CD4-positive, alpha-beta T cell treated with Interleukin-17A for 4 hours (primary cell): ENCODE results near the gene TAB2.
"Not testable (repeated sequence)": the region's sequence is repeated elsewhere in the genome, so short reads cannot be mapped to it uniquely, and the experiment has no call there.

Source experiments
- DNase-seq: peaks from one replicate; pipeline ENCODE4 v3.0.0-alpha.2; 2020; ENCODE audit warnings: mixed read lengths

TAB2 gene

DNA sequence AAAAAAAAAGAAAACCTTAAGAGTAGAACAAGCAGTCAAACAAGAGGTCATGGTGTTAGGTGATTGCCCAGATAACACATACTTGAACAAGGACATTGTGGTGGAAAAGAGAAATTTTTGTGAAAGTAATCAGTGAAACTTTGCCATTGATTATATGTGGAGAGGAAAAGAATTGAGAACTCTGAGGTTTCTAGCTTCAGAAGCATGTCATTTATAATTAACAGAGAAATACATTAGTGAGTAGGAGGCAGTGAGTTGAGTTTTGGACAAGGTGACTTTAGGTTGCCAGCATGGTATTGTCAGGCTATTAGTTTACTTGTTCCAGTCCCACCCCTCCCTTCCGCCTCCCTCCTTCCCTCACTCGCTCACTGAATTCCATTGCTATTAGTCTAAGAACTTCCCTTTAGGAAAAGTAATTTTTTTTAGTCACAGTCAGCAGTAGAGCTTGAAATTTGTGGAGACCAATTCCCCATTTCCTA lies 17.2 kb downstream of the TAB2 start:
- DNase-seq: no peak

DNA sequence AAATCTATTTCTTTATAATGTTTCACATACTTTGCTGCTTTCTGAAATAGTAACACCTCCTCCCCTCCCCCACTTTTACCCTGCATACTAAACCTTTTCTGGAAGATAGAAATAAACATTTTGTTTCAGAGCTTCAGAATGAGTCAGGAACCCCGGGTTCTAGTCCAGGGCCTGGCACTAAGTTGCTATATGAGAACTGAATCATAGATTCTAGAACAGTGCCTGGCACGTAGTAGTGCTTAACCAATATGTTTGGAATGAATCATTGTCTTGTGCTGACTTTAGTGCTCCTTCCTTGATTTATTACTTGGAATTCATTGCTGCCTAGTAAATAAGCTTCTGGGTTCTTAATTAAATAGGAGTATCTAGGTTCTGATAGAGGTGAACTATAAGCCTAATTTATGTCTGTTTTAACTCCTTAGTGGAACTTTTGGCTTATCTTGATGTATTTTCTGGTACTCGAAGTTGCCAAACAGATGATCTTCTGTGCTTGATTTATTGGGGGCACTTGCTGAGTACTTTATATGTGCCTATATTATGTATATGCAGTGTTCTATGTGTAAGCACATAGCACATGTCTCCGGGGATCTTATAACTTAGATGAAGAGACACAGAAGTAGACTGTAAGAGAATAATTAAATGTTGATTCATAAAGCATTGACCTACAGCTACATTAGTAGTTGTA lies 18.6 kb downstream of the TAB2 start:
- peak; percentile 49 for DNase-seq

DNA sequence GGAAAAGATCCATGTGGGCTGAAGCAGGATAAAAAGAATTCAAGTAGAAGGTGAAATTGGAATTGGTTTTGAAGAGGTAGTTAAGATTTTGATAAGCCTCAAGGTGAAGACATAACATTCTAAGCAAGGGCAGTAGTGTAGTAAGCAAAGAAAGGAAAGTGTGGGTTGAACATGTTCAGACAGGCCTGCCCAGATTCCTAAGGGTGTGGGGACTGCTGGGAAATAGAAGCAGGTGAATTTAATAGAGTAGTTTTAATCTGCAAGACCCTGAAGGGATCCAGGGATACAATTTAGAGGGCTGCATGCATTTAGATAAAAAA lies 19.1 kb downstream of the TAB2 start:
- no peak for DNase-seq

DNA sequence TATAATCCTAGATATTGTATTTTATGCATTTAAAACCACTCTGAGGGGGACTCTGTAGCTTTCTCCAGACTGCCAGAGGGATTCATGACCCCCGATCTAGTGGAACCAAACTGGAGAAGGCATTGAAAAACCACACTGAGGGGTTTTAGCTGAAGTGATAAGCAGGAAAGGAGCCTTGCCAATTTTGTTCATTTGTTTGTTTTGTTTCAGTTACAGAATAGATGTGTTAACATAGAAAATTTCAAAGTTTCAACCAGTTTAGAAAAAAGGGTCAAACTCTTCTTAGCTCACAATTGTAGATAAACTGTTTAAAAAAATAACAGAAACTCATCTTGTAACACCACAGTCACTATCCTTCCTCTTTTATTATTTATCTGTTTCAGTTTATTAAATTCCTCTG lies 19.8 kb downstream of the TAB2 start:
- DNase-seq: no peak

DNA sequence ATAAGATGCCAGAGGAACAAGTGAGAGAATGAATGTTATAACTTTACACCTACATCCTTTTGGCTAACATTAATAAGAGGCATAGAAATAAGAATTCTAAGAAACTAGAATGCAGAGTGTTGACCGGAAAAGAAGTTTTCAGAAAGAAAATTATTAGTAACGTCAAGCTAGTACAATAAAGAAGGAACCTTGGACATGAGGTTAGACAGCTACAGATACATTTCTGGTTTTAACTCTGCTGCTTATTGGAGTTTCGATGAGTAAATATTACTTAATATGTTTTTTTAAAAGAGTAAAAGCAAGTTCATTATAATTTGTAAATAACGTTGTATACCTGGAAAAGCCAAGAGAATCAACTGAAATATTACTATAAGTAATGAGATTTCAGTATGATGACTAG lies 22.7 kb downstream of the TAB2 start:
- no peak for DNase-seq

DNA sequence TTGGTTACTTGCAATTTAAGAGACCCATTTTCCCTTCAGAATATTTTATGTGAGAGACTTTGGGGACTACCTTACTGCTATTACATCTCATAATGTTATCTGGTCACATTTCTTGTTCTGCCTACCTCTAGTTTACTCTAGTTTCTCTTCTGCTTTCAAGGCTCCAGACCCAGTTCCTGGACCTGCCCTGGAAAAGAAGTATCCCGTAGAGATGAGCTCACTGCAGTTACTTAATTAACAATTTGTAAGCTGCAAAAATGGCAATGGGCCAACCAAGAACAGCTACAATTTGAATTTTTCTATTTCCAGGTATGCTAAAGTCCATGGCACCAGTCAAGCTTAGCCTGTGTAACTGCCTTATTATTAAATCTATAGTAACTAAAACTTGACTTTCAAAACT lies 25.0 kb downstream of the TAB2 start:
- no peak for DNase-seq

DNA sequence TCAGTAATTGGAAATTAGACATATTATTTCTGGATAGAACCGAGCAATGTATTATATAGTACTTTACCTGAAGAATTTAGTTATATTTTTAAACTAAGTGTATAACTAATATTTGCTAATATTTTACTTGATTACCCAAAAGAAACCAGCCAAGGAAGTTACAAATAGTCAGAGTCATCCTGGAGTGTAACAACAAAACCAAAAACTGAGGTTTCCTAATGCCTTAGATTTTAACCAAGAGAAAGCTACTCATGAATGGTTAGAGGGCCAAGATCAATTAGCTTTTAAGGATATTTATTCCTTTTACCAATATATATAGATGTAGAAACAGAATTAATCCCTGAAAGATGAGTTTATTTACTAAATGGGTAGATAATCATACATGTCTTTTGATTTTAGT lies 26.0 kb downstream of the TAB2 start:
- DNase-seq: no peak

DNA sequence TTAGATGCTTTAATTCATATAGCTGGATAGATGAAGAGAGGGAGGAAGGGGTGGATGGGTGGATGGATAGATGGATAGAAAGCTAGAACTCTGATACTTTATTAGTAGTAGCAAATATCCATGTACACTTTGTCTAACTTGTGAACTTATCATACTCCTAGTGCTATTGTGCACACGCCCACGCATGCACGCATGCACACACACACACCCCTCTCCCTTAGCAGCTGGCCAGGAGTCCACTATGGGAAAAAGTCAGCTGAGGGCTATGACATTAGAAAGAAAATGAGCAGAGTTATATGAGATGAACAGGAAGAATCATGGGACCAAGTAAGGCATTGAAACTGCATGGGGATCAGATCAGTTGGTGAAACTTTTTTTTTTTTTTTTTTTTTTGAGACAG lies 28.6 kb downstream of the TAB2 start:
- no peak for DNase-seq

DNA sequence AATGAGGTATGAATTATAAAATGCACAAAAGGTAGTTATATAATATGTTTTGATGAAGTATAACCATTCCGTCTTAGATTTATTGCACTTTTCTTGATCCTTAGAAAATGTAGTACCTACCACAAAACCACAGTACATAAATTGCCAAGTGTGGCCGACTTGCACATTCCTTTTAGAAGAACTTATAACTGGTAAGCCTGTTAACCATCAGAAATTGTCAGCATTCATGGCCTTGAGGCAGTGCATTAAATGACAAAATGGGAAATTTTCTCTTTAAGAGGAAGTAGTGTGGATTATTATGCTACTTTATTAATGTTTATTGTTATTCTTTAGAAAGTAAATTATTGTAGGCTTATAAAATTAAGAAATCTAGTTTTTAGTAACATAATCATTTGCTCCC lies 29.6 kb downstream of the TAB2 start:
- no peak for DNase-seq

DNA sequence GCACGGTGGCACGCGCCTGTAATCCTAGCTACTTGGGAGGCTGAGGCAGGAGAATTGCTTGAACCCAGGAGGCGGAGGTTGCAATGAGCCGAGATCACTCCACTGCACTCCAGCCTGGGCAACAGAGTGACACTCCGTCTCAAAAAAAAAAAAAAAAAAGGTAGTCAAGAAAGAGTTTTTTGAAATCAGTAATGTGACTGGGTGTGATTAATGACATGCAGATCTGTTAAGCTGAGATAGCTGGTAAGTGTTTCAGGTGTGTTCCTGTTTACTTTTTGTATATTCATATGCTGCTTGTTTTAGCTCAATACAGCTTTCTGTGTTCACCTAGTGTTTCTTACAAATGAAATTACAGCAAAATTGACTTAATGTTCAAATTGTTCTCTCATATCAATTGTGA lies 31.8 kb downstream of the TAB2 start:
- not testable (repeated sequence) for DNase-seq

DNA sequence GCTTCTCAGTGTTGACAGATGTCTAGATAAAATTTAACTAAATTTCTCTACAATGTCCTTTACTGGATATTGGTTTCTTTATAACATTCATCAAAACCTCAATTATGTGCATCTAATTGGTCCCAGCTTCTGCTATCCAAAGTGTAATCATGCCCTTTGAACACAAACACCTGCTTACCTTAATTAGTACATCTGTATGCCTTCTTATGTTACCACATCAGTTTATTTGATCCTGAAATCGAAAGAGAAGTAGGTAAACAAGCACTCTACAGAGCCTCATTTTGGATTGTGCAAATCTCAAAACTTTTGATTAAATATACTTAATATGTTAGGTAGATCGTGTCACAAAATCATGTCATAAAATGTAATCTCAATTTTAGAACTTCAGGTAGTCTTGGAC lies 36.5 kb downstream of the TAB2 start:
- DNase-seq: no peak

DNA sequence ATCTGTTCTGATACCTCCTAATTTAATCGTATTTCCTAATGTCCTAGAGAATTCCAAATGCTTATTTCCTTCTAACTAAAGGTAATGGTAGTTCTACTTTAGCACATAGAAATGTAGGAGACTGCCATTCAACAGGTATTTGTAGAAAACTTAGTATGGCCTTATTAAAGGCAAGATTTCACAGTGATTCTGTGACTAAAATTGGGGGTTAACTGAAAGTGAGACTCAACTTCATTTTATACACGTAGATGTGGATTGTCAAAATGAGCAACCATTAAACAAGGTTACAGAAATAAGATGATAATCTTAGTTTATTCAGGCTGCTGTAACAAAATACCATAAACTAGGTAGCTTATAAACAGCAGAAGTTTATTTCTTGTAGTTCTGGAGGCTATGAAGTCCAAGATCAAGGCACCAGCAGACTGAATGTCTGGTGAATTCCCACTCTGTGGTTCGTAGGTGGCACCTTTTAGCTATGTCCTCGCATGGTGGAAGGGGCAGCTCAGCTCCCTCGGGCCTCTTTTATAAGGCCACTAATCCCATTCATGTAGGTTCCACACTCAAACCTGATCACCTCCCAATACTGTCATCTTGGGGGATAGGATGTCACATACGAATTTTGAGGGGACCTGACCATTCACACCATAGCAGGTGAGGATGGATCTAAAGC lies 38.7 kb downstream of the TAB2 start:
- no peak for DNase-seq

DNA sequence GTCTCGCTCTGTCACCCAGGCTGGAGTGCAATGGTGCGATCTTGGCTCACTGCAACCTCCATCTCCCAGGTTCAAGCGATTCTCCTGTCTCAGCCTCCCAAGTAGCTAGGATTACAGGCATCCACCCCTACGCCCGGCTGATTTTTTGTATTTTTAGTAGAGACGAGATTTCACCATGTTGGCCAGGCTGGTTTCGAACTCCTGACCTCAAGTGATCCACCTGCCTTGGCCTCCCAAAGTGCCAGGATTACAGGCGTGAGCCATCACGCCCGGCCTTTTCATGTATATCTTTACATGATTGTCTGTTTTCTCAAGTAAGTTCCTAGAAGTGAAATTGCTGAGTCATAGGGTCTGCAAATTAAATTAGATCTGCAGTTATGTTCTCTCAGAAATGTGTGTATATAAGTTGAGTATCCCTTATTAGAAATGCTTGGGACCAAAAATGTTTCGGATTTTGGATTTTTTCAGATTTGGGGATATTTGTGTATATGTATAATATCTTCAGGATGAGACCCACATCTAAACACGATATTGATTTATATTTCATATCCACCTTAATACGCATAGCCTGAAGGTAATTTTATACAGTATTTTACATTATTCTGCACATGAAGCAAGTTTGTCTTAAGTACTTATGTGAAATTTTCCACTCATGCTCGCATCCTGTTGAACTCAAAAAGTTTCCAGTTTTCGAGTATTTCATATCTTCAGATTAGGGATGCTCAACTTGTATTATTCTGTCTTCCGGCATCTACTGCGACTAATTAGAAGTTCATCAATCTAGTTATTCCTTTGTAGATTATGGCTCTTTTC lies 40.4 kb downstream of the TAB2 start:
- no peak for DNase-seq

DNA sequence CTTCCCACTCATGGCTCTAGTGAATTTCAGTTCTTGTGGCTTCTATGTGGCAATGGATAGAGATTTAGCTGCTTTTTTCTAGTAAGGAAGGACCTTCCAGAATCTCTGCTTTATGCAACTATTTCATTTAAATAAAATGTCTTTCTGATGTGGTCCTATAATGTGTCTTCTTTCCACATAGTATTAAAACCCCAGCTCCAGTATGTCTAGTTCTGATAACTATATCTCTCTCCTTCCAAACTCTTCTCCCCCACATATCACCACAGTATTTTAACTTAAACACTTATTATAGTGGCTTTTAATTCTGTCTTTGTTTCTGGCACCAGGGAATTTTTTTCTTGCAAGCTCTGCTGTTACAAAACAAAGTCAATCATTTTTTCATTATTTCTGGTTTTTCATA lies 41.9 kb downstream of the TAB2 start:
- no peak for DNase-seq

DNA sequence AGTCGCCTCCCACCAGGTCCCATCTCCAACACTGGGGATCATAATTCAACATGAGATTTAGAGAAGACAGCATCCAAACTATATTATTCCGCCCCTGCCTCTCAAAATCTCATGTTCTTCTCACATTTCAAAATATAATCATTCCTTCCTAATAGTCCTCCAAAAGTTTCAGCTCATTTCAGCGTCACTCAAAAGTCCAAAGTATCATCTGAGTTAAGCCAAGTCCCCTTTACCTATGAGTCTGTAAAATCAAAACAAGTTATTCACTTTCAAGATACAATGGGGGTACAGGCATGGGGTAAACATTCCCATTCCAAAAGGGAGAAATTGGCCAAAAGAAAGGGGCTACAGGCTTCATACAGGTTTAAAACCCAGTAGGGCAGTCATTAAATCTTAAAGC lies 43.0 kb downstream of the TAB2 start:
- DNase-seq: no peak

DNA sequence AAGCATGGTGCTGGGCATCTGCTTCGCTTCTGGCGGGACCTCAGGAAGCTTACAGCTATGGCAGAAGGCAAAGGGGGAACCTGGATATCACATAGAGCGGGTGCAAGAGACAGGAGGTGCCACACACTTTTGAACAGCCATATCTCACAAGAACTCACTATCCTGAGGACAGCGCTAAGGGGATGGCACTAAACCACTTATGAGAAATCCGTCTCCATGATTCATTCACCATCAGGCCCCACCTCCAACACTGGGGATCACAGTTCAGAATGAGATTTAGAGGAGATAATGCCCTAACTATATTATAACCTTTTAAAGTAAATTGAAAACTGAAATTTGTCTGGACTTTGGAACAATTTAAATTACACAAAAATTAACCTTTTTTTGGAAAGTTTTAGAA lies 44.8 kb downstream of the TAB2 start:
- DNase-seq: no peak

DNA sequence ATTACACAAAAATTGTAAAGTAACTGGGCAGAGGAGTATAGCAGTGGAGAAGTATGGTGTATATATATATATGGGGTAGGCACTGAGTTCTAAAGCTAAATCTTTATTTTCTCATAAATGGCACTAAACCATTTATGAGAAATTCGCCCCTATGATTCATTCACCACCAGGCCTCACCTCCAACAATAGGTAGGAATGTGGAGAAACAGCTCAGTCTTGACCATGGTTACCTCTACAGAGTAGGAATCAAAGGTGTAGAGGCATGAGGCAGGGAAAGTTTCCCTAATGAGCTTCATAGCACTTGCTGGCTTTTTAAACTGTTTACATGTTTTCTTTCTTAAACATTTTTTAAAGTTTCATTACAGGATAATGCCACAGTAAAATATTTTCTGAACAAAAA lies 45.6 kb downstream of the TAB2 start:
- DNase-seq: no peak

DNA sequence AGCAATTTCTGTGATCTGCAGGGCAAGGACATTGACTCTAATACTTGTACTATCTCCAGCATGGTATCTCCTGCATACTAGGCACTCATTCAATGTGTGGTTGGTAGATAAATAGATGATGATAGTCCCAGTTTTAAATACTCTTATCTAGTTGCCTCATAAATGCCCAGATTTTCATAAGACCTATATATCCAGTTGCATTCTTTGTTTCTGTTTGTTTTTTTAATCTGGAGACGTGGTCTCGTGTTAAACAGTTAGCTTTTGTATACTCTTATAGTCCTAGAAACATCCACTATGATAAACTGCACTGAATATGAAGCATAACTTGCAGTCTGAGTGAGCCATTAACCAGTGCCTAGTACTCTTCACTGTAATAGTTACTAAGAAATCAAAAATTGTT lies 47.0 kb downstream of the TAB2 start:
- no peak for DNase-seq

DNA sequence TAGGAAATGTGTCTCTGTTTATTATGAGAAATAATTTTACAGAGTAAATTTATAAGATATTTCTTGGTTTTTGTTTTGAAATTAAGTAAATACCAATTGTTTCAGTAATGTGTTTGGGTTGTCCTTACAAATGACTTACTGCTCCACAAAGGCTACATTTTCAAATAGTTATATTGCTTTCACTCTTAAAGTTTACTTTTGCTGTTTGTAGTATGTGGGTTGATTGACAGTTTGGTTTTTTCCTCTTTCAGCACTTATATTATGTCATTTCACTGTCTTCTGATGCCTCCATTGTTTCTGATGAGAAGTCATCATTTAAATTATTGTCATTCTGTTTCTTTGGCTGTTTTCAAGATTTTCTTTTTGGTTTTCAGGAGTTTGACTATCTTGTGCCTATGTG lies 47.7 kb downstream of the TAB2 start:
- no peak for DNase-seq

DNA sequence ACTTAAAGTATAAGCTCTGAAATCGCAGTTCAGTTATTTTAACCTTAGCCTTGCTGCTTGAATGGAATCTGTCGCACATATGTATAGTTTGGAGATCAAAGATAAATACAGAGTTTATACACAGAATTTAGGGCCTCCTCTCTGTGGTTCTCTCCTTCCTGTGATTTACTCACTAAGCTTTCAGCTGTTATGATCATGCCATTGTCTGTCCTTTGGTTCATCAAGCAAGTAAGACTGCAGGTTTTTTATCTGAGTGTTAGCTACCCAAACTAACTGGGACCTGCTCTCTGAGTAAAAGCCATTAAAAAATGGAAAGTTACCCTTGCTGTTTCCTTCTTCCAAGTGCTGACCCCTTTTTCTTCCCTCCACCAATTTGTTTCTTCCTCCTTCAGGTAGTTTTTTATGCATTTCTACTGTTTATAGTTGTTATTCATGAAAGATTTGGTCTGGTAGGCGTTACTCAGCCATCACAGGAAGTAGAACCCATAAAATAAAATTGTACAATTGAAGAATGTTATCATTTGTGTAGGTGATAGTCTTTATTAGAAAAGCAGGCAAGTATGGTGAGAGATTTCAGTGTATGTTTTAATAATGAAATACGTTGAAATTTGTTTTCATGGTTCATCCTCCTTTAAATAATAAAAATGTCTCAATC lies 48.9 kb downstream of the TAB2 start:
- DNase-seq: peak; percentile 14

DNA sequence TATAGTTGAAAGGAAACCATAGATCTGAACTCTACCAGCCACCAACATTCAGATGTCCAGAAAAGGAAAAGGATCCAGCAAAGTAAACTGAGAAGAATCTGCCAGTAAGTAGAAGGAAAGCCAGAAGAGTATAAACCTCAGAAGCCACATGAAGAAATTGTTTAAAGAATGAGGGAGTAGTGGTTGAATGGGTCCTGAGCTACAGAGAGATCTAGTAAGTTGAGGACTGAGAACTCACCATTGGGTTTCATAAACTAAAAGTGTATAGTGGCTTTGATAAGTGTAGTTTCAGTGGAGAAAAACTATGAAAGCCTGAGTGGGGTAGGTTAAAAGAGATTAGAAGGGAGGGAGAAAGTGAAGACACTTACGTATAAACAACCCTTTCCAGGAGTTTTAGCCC lies 50.6 kb downstream of the TAB2 start:
- no peak for DNase-seq

DNA sequence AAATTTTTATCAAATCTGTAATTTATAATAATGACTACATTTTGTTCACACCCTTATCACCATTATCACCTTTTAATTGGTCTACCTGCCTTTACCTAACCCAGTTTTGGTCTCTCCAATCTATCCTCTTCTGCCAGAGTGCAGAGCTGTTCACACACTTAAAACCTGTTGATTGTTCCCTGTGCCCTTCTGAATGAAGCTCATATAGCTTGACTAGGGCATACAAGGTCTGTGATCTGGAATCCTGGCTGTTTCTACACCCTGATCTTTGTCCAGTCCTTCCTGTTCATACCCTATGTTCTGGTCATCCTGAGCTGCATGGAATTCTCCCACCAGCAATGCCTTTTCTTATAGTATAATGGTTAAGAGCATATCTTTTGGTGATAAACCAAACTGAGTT lies 53.6 kb downstream of the TAB2 start:
- no peak for DNase-seq

DNA sequence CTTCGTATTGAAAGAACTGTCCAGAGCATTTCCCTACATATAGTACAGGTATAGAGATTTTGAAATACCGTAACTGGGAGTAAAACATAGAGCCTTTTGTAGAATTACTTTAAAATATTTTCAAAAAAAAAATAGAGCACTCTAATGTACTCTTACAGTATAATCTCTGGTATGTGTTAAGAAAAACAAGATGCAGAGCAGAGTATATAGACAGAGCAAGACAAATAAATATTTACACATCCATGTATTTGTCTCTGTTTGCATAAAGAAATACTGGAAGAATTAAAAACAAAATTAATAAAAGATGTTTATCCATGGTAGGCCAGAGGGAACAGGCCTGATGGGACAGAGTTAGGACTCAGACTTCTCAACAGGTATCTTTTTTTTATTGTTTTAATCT lies 54.5 kb downstream of the TAB2 start:
- no peak for DNase-seq

DNA sequence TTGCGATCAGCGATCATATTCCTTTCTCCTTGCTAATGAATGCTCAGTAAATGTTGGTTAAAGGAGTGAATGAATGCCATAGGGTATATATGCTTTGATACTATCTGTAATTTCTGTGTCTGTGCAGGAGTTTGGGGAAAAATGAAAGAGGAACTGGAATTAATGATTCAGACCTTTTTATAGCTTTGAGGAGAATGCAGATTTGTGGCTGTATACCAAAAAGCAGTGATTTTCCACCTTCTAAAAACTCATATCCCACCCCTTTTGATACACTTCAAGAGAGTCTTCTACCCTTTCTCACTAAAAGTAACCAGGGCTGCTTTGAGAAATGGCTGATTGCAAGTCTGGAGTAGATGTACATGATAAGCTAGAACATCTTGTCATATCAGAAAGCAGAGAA lies 56.0 kb downstream of the TAB2 start:
- DNase-seq: no peak
